ENCODE measurements around the gene SLC38A10. TPM values are rescaled to one million over a fixed set of nuclear protein-coding genes. Genes with fewer than 3 reads are reported as not detected.
A peak's percentile ranks its signal among the peaks of the same experiment; 100 is the strongest.

SLC38A10 gene
- total RNA-seq, 1 donor from 2014 or later: 261 TPM

- H3K27me3 ChIP-seq: no peaks in the 10 kb centered on the region
- peaks cover 6 to 23% of the 10 kb centered on the region in 2 donors for H3K4me1 ChIP-seq
- no peaks in the 10 kb centered on the region for H3K9me3 ChIP-seq
- H3K36me3 ChIP-seq: peaks cover 0 to 4% of the 10 kb centered on the region in 2 donors
- H3K27ac ChIP-seq: no peak overlapping the region
- TF ChIP-seq CTCF (IDR thresholded peaks at IDR 0.05): no peak
- DNase-seq (ENCODE audit: low spot score in 2 of 2): no peak
- intact Hi-C loops (cut with DNase I): loop anchor here (1.0 kb wide), 1 partner anchor 98 kb away; no protein-coding TSS in a partner anchor
- peak overlapping the region in 1 of 2 donors; percentile 95 for H3K4me3 ChIP-seq
Observed at GRCh38 chr17:81240761-81241160, 54.3 kb downstream of the SLC38A10 start.

- Histone ChIP-seq H3K27me3 (no peaks in the 10 kb centered on the region), H3K36me3 (peaks cover 0 to under 1% of the 10 kb centered on the region in 2 donors), H3K4me1 (peaks cover 6 to 23% of the 10 kb centered on the region in 2 donors), H3K9me3 (no peaks in the 10 kb centered on the region), H3K27ac (peak overlapping the region; percentile 66 to 84), H3K4me3 (peak overlapping the region; percentile 88 to 95)
- no peak for TF ChIP-seq CTCF (IDR thresholded peaks at IDR 0.05)
- no peak for DNase-seq (ENCODE audit: low spot score in 2 of 2)
- intact Hi-C loops (cut with DNase I): loop anchor here (1.0 kb wide), 1 partner anchor 17 kb away; no protein-coding TSS in a partner anchor
Observed at GRCh38 chr17:81239714-81240555, 55.2 kb downstream of the SLC38A10 start.

- Histone ChIP-seq H3K9me3 (no peaks in the 10 kb centered on the region), H3K4me3 (peak within 1 kb of the TSS; percentile 88 to 95), H3K4me1 (peaks cover 6 to 23% of the 10 kb centered on the region in 2 donors), H3K36me3 (no peaks in the 10 kb centered on the region), H3K27me3 (no peaks in the 10 kb centered on the region), H3K27ac (peak within 1 kb of the TSS; percentile 66 to 84)
- no peak for TF ChIP-seq CTCF (IDR thresholded peaks at IDR 0.05)
- DNase-seq (ENCODE audit: low spot score in 2 of 2): peak; percentile 94 to 99
- intact Hi-C loops (cut with DNase I): loop anchor here (1.0 kb wide), 1 partner anchor 16 kb away; no protein-coding TSS in a partner anchor
Observed at GRCh38 chr17:81238815-81239713, 56.0 kb downstream of the SLC38A10 start, which contains the start of the genes NDUFAF8 and TEPSIN. Gene NDUFAF8 (plus strand): TSS chr17:81239318. CDS start chr17:81239364, 46 bp downstream. Gene TEPSIN (minus strand): TSS chr17:81239055. CDS start chr17:81239033, 22 bp downstream.

GRCh38 chr17:81238490-81238814, 56.7 kb downstream of the SLC38A10 start:
- no peak for DNase-seq (ENCODE audit: low spot score in 2 of 2)
- Histone ChIP-seq H3K27me3 (no peaks in the 10 kb centered on the region), H3K36me3 (peaks cover 0 to 2% of the 10 kb centered on the region in 2 donors), H3K4me3 (peak overlapping the region; percentile 88 to 95), H3K9me3 (no peaks in the 10 kb centered on the region), H3K4me1 (peaks cover 6 to 23% of the 10 kb centered on the region in 2 donors), H3K27ac (peak overlapping the region in 1 of 2 donors; percentile 63)
- intact Hi-C loops (cut with DNase I): no loop called here
- no peak for TF ChIP-seq CTCF (IDR thresholded peaks at IDR 0.05)

Data from ascending aorta (tissue), 2 donors.